Cardiac muscle cell (in vitro differentiated cells and primary cell): ENCODE data around the gene NUP93. TPM values are rescaled to one million over a fixed set of nuclear protein-coding genes. Genes with fewer than 3 reads are reported as not detected.

ENCODE experiments used
- DNase-seq, 2 donors: peaks; one replicate each; pipeline versions ENCODE4 v3.0.0 to v3.0.0-alpha.2; 2010 to 2017; ENCODE audit warnings: low read depth in 1 of 2, low spot score in 1 of 2
- H3K27ac ChIP-seq: fragments of 200-600 bp; sonication (generic); 2 replicates; pipeline ENCODE4 v1.5.1; 2016
- H3K27me3 ChIP-seq: fragments of 200-600 bp; sonication (generic); 2 replicates; pipeline ENCODE4 v1.6.0; 2016; ENCODE audit warnings: control low read depth
- H3K36me3 ChIP-seq: fragments of 200-600 bp; sonication (generic); 2 replicates; pipeline ENCODE4 v1.5.1; 2016; ENCODE audit warnings: control low read depth
- H3K4me1 ChIP-seq: fragments of 200-600 bp; sonication (generic); 2 replicates; pipeline ENCODE4 v1.8.1; 2017; ENCODE audit warnings: low read depth, mild to moderate bottlenecking, mixed run types
- H3K4me3 ChIP-seq: fragments of 200-600 bp; sonication (generic); 2 replicates; pipeline ENCODE4 v1.5.1; 2016; ENCODE audit warnings: mild to moderate bottlenecking
- H3K9me3 ChIP-seq: fragments of 200-600 bp; sonication (generic); 2 replicates; pipeline ENCODE4 v1.5.1; 2017; ENCODE audit warnings: low read depth, mild to moderate bottlenecking, control low read depth
- CTCF ChIP-seq: IDR thresholded peaks from 2 replicates; pipeline ENCODE4 v1.5.1; 2012; ENCODE audit warnings: low read depth, mild to moderate bottlenecking, low read length
- polyA plus RNA-seq: library from polyadenylated mRNA; unstranded; fragments of >200 nt; fragmentation: Nextera tagmentation; extraction: Ambion mirVana; gene quantifications from 2 replicates; pipeline ENCODE4 v1.2.1, GENCODE V29; 2016
- total RNA-seq: library from RNA; depleted of rRNA; stranded (reverse); fragments of >200 nt; gene quantifications from 2 replicates; pipeline ENCODE4 v1.2.3, GENCODE V29; 2016

Gene NUP93
- total and polyA plus RNA-seq, 2 experiments from 2014 or later: 110 to 127 TPM

GRCh38 chr16:56855946-56856345, 126.0 kb downstream of the NUP93 start:
- TF ChIP-seq CTCF: no peak
- no peak overlapping the region for H3K4me3 ChIP-seq
- H3K4me1 ChIP-seq: peaks cover 13% of the 10 kb centered on the region
- DNase-seq: no peak
- no peaks in the 10 kb centered on the region for H3K9me3 ChIP-seq
- H3K27me3 ChIP-seq: no peaks in the 10 kb centered on the region
- H3K27ac ChIP-seq: no peak overlapping the region
- no peaks in the 10 kb centered on the region for H3K36me3 ChIP-seq

GRCh38 chr16:56856876-56857447, 127.0 kb downstream of the NUP93 start:
- no peaks in the 10 kb centered on the region for H3K9me3 ChIP-seq
- DNase-seq: no peak
- no peak overlapping the region for H3K27ac ChIP-seq
- TF ChIP-seq CTCF: no peak
- H3K4me3 ChIP-seq: no peak overlapping the region
- H3K27me3 ChIP-seq: no peaks in the 10 kb centered on the region
- H3K4me1 ChIP-seq: peaks cover 23% of the 10 kb centered on the region
- no peaks in the 10 kb centered on the region for H3K36me3 ChIP-seq

GRCh38 chr16:56858374-56858773, 128.4 kb downstream of the NUP93 start:
- Histone ChIP-seq H3K4me3 (no peak overlapping the region), H3K27ac (no peak overlapping the region), H3K27me3 (no peaks in the 10 kb centered on the region), H3K4me1 (peaks cover 23% of the 10 kb centered on the region), H3K9me3 (no peaks in the 10 kb centered on the region), H3K36me3 (no peaks in the 10 kb centered on the region)
- no peak for DNase-seq
- no peak for TF ChIP-seq CTCF

GRCh38 chr16:56859636-56860035, 129.7 kb downstream of the NUP93 start:
- no peaks in the 10 kb centered on the region for H3K27me3 ChIP-seq
- H3K27ac ChIP-seq: no peak overlapping the region
- H3K9me3 ChIP-seq: no peaks in the 10 kb centered on the region
- no peak overlapping the region for H3K4me3 ChIP-seq
- no peak for TF ChIP-seq CTCF
- peaks cover 26% of the 10 kb centered on the region for H3K4me1 ChIP-seq
- DNase-seq: no peak
- no peaks in the 10 kb centered on the region for H3K36me3 ChIP-seq

- DNase-seq: peak in 1 of 2 donors; percentile 26
- H3K27ac ChIP-seq: peak overlapping the region; percentile 72
- no peaks in the 10 kb centered on the region for H3K9me3 ChIP-seq
- H3K36me3 ChIP-seq: no peaks in the 10 kb centered on the region
- no peaks in the 10 kb centered on the region for H3K27me3 ChIP-seq
- H3K4me1 ChIP-seq: peaks cover 30% of the 10 kb centered on the region
- H3K4me3 ChIP-seq: no peak overlapping the region
- no peak for TF ChIP-seq CTCF
These were observed 130.5 kb downstream of the NUP93 start for GRCh38 chr16:56860226-56861020.
